A549 treated with CORT108297 at 1 μM for 4 hours (cell line): ENCODE data around the gene FBXO44. TPM values are rescaled to one million over a fixed set of nuclear protein-coding genes. Genes with fewer than 3 reads are reported as not detected.

Experiments used
- total RNA-seq: library from RNA; stranded (reverse); fragments of 200-300 nt; extraction: Qiagen RNA extraction; gene quantifications from 5 replicates; pipeline ENCODE4 v1.2.3, GENCODE V29; 2022

FBXO44 gene
- 14.0 to 21.5 TPM (median 18.2 TPM) in 5 replicates for total RNA-seq

GRCh38 chr1:11654137-11654938, at the start of gene FBXO44, which contains the start of gene FBXO2:
TSS of gene FBXO44 (plus strand) at chr1:11654877. CDS start at chr1:11655836, 959 bp downstream.
TSS of gene FBXO2 (minus strand) at chr1:11654429. CDS start at chr1:11654340, 89 bp downstream.

GRCh38 chr1:11681071-11681771, 26.5 kb downstream of the FBXO44 start, which contains the start of gene MAD2L2:
TSS of gene MAD2L2 (minus strand) at chr1:11681148. CDS start at chr1:11680601, 547 bp downstream.

DNA sequence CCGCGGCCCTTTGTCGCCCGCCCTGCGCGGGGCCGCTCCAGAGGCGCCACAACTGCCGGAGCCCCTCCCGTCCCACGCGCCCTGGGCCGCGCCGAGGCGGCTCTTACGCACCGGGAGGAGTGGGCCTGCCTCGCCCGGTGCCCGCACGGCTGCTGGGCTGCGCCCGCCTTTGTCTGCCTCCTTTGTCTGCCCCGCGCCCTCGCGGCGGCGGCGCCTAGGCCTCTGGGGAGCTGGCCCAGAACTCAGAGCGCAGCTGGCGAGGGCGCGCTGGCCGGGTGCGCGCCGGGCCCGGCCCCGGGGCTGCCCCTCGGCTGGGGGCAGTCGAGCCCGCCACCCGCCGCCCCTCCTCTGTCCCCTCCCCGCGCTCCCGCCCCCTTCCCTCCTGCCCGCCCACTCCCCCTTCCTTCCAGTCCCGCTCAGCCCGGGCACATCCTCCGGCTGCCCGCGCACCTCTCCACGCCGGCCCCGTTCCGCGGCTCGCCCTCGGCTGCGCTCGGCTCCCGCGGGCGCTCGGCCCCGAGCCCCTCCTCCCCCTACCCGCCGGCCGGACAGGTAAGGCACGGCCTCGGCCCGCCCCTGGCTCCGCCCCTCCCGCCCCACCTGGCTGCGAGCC, 36.7 kb downstream of the FBXO44 start, which contains the start of gene DRAXIN:
Gene DRAXIN (plus strand): TSS at position 409 of the 613 bp plus-strand sequence. CDS start 14,549 bp downstream, outside the sequence.

Other genes starting within 250 kb of the FBXO44 start
- gene DISP3, start 175.7 kb upstream of the FBXO44 start, total RNA-seq: 0.18 to 0.41 TPM (median 0.29 TPM) in 5 replicates
- 6.4 to 11.2 TPM (median 9.0 TPM) in 5 replicates for gene FBXO2, start 448 bp upstream of the FBXO44 start, total RNA-seq
- gene FBXO6, start 9.3 kb downstream of the FBXO44 start, total RNA-seq: 6.7 to 9.6 TPM (median 8.6 TPM) in 5 replicates
- gene MAD2L2, start 26.3 kb downstream of the FBXO44 start, total RNA-seq: 43.6 to 58.9 TPM (median 54.1 TPM) in 5 replicates
- 0.07 to 0.17 TPM (median 0.08 TPM) in 5 replicates for gene DRAXIN, start 36.8 kb downstream of the FBXO44 start, total RNA-seq
- 73.2 to 113 TPM (median 102 TPM) in 5 replicates for gene AGTRAP, start 81.3 kb downstream of the FBXO44 start, total RNA-seq
- gene C1orf167, start 107.3 kb downstream of the FBXO44 start, total RNA-seq: 0.09 TPM in 1 of 5 replicates, not detected in the others
- 3.8 to 5.2 TPM (median 4.3 TPM) in 5 replicates for gene MTHFR, start 151.1 kb downstream of the FBXO44 start, total RNA-seq
- 4.6 to 7.8 TPM (median 6.3 TPM) in 5 replicates for gene CLCN6, start 151.3 kb downstream of the FBXO44 start, total RNA-seq
- gene NPPA, start 192.9 kb downstream of the FBXO44 start, total RNA-seq: not detected in 5 replicates
- gene NPPB, start 204.1 kb downstream of the FBXO44 start, total RNA-seq: 0.47 TPM in 1 of 5 replicates, not detected in the others